H1 (cell line): Measurements from ENCODE around the gene OR52B6. TPM values are rescaled to one million over a fixed set of nuclear protein-coding genes. Genes with fewer than 3 reads are reported as not detected.

Experiments used
- CTCF ChIA-PET: fragments of 300-600 bp; sonication (Branson Sonifier 250); formaldehyde crosslinking; loops from one replicate; lab custom pipeline; 2021; ENCODE audit not compliant: partially characterized antibody; lab: Charles Lee
- POLR2A ChIA-PET: fragments of 300-600 bp; sonication (Branson Sonifier 250); formaldehyde crosslinking; loops from one replicate; lab custom pipeline; 2021; ENCODE audit warnings: inconsistent platforms; ENCODE audit not compliant: partially characterized antibody; lab: Charles Lee
- DNase-seq, 2 experiments: peaks; one replicate each; pipeline versions ENCODE4 v3.0.0 to v3.0.0-alpha.2; 2010 to 2022; ENCODE audit warnings: low spot score in 2 of 2, low read depth in 1 of 2, mixed read lengths in 1 of 2
- FAIRE-seq: peaks from 2 replicates; lab custom pipeline; 2011; peaks lifted over from hg19 to GRCh38; lab: Jason Lieb, UNC
- H2AFZ ChIP-seq: 2 replicates; pipeline ENCODE4 v1.8.1; 2012; ENCODE audit warnings: low read length, inconsistent platforms
- H2AK5ac ChIP-seq: 2 replicates; pipeline ENCODE4 v1.6.1; 2013; ENCODE audit warnings: low read depth, low read length
- H2BK120ac ChIP-seq: replicated peaks from 2 replicates; pipeline ENCODE3; 2013; ENCODE audit warnings: low read depth, low read length, inconsistent platforms
- H2BK12ac ChIP-seq: 2 replicates; pipeline ENCODE4 v1.6.1; 2013; ENCODE audit warnings: low read depth, low read length
- H2BK15ac ChIP-seq: 2 replicates; pipeline ENCODE4 v1.6.1; 2013; ENCODE audit warnings: low read length
- H2BK20ac ChIP-seq: 2 replicates; pipeline ENCODE4 v1.6.1; 2013; ENCODE audit warnings: low read length
- H2BK5ac ChIP-seq: 2 replicates; pipeline ENCODE4 v1.6.1; 2013; ENCODE audit warnings: low read depth, low read length
- H3K14ac ChIP-seq: 2 replicates; pipeline ENCODE4 v1.6.1; 2013; ENCODE audit warnings: inconsistent platforms; ENCODE audit not compliant: insufficient read length
- H3K18ac ChIP-seq: 2 replicates; pipeline ENCODE4 v1.6.1; 2013; ENCODE audit warnings: low read length; ENCODE audit errors: extremely low read depth
- H3K23ac ChIP-seq: 2 replicates; pipeline ENCODE4 v1.6.1; 2013; ENCODE audit warnings: inconsistent platforms; ENCODE audit not compliant: insufficient read length
- H3K23me2 ChIP-seq: 2 replicates; pipeline ENCODE4 v1.6.1; 2013; ENCODE audit warnings: low read depth, low read length
- H3K27ac ChIP-seq: 2 replicates; pipeline ENCODE4 v1.6.1; 2011; ENCODE audit warnings: low read depth, low read length, inconsistent platforms
- H3K27me3 ChIP-seq, 4 experiments: replicated peaks in 1 of 4; 1 replicate in 1 of 4; 2 replicates in 3 of 4; pipeline versions ENCODE4 v1.6.1 to v1.8.1; 2011 to 2013; ENCODE audit warnings: low read length in 3 of 4, mild to moderate bottlenecking in 3 of 4, inconsistent platforms in 2 of 4, mixed read lengths in 2 of 4, moderate library complexity in 1 of 4; ENCODE audit not compliant: control insufficient read depth in 3 of 4, insufficient read depth in 3 of 4; ENCODE audit errors: extremely low read depth in 1 of 4
- H3K36me3 ChIP-seq, 4 experiments: 2 replicates each; pipeline versions ENCODE4 v1.6.1 to v1.8.1; 2011 to 2013; ENCODE audit warnings: mild to moderate bottlenecking in 4 of 4, low read length in 3 of 4, moderate library complexity in 2 of 4, control low read depth in 1 of 4, inconsistent platforms in 1 of 4; ENCODE audit not compliant: insufficient read depth in 4 of 4, control insufficient read depth in 2 of 4
- H3K4ac ChIP-seq: replicated peaks from 2 replicates; pipeline ENCODE3; 2013; ENCODE audit warnings: low read length, low read depth, mixed read lengths, inconsistent platforms; ENCODE audit not compliant: insufficient read length
- H3K4me1 ChIP-seq, 4 experiments: replicated peaks in 1 of 4; 1 replicate in 1 of 4; 2 replicates in 3 of 4; pipeline versions ENCODE4 v1.6.1 to v1.8.1; 2011 to 2013; ENCODE audit warnings: low read length in 3 of 4, inconsistent platforms in 2 of 4, mixed read lengths in 1 of 4; ENCODE audit not compliant: insufficient read depth in 4 of 4, control insufficient read depth in 3 of 4
- H3K4me2 ChIP-seq, 2 experiments: 2 replicates each; pipeline versions ENCODE4 v1.6.1 to v1.8.1; 2011 to 2013; ENCODE audit warnings: low read depth in 2 of 2, low read length in 2 of 2, control low read depth in 1 of 2, inconsistent platforms in 1 of 2, mild to moderate bottlenecking in 1 of 2; ENCODE audit not compliant: insufficient read depth in 1 of 2
- H3K4me3 ChIP-seq, 4 experiments: fragments of 200-600, 300-600 bp in 1 of 4; sonication (generic), shearing (Covaris generic), sonication (Bioruptor Twin) in 1 of 4; 2 replicates each; pipeline versions ENCODE4 v1.5.1 to v1.8.1; 2011 to 2016; ENCODE audit warnings: low read length in 4 of 4, low read depth in 3 of 4, control low read depth in 2 of 4, inconsistent platforms in 2 of 4, mild to moderate bottlenecking in 2 of 4, mixed read lengths in 1 of 4, moderate library complexity in 1 of 4; ENCODE audit not compliant: insufficient read depth in 2 of 4; ENCODE audit errors: extremely low read depth in 1 of 4
- H3K56ac ChIP-seq: replicated peaks from 2 replicates; pipeline ENCODE3; 2013; ENCODE audit warnings: low read depth, mild to moderate bottlenecking, mixed read lengths, low read length, inconsistent platforms; ENCODE audit not compliant: insufficient read length
- H3K79me1 ChIP-seq: 2 replicates; pipeline ENCODE4 v1.6.1; 2013; ENCODE audit warnings: low read depth, low read length, control low read depth
- H3K79me2 ChIP-seq, 2 experiments: 2 replicates each; pipeline versions ENCODE4 v1.6.1 to v1.8.1; 2012 to 2013; ENCODE audit warnings: low read length in 2 of 2, mild to moderate bottlenecking in 2 of 2, inconsistent platforms in 1 of 2; ENCODE audit not compliant: insufficient read depth in 2 of 2, control insufficient read depth in 1 of 2
- H3K9ac ChIP-seq, 4 experiments: replicated peaks in 1 of 4; 1 replicate in 1 of 4; 2 replicates in 3 of 4; pipeline versions ENCODE4 v1.6.1 to v1.8.1; 2011 to 2013; ENCODE audit warnings: low read depth in 3 of 4, low read length in 3 of 4, control low read depth in 2 of 4, mild to moderate bottlenecking in 2 of 4, moderate library complexity in 2 of 4, inconsistent platforms in 1 of 4; ENCODE audit errors: extremely low read depth in 1 of 4
- H3K9me3 ChIP-seq, 2 experiments: 2 replicates each; pipeline versions ENCODE4 v1.6.1 to v1.8.1; 2012 to 2013; ENCODE audit warnings: mild to moderate bottlenecking in 2 of 2, moderate library complexity in 2 of 2, control low read depth in 1 of 2, inconsistent platforms in 1 of 2, low read depth in 1 of 2, low read length in 1 of 2, mixed read lengths in 1 of 2; ENCODE audit not compliant: insufficient read depth in 2 of 2
- H4K20me1 ChIP-seq, 2 experiments: replicated peaks in 1 of 2; 2 replicates each; pipeline versions ENCODE3 to v1.8.1; 2011 to 2013; ENCODE audit warnings: inconsistent platforms in 2 of 2, low read length in 2 of 2, mild to moderate bottlenecking in 1 of 2; ENCODE audit not compliant: insufficient read depth in 2 of 2, control insufficient read depth in 1 of 2
- H4K5ac ChIP-seq: 2 replicates; pipeline ENCODE4 v1.6.1; 2013; ENCODE audit warnings: low read length, low read depth, mixed read lengths, inconsistent platforms; ENCODE audit not compliant: insufficient read length
- H4K8ac ChIP-seq: 2 replicates; pipeline ENCODE4 v1.8.0; 2013; ENCODE audit warnings: mild to moderate bottlenecking, moderate library complexity, low read length, inconsistent platforms; ENCODE audit not compliant: insufficient read depth; ENCODE audit errors: extremely low read depth
- H4K91ac ChIP-seq: replicated peaks from 2 replicates; pipeline ENCODE3; 2013; ENCODE audit warnings: low read length, mixed read lengths, inconsistent platforms; ENCODE audit not compliant: insufficient read length
- CBX5 ChIP-seq: fragments of 300-800, 300-1000 bp; sonication (generic); IDR thresholded peaks from 2 replicates; pipeline ENCODE4 v1.7.1; 2016; ENCODE audit warnings: antibody characterized with exemption, low read length, low read depth
- WGBS, 2 experiments: shearing (Covaris generic) in 1 of 2; methylation state at CpG; one replicate each; pipeline versions ENCODE4 v1.1.6 to v1.1.7; 2013 to 2015; ENCODE audit warnings: low lambda C conversion rate in 2 of 2, mixed read lengths in 2 of 2, inconsistent platforms in 1 of 2, low coverage in 1 of 2, missing lambda C conversion rate in 1 of 2; ENCODE audit not compliant: insufficient replicate concordance in 2 of 2, insufficient coverage in 1 of 2, insufficient read length in 1 of 2; ENCODE audit errors: extremely low coverage in 1 of 2, missing lambda C conversion rate in 1 of 2; 5-methylcytosine and 5-hydroxymethylcytosine counted together
- polyA plus RNA-seq, 7 experiments: library from polyadenylated mRNA; depleted of rRNA in 3 of 7; stranded (reverse) in 5 of 7; unstranded in 2 of 7; fragments of >200 nt in 5 of 7; fragments of 200-250 nt in 2 of 7; gene quantifications; 1 replicate in 5 of 7; 2 replicates in 1 of 7; 4 replicates in 1 of 7; pipeline versions ENCODE4 v1.2.1 to v1.2.3, GENCODE V29; 2011 to 2013; ENCODE audit warnings: missing spikeins in 2 of 7, mixed read lengths in 2 of 7
- total RNA-seq: library from RNA; stranded (reverse); fragmentation: NEBNext Ultra II Directional; extraction: Animal tissue kit (Norgen Biotek cat#: 25700); gene quantifications from 2 replicates; pipeline ENCODE4 v1.2.1, GENCODE V29; 2021

Gene OR52B6
- total and polyA plus RNA-seq, 2 of the 8 experiments (the other 6 are each of a cell fraction or from before 2014, with no cell fraction given) = not detected

DNA sequence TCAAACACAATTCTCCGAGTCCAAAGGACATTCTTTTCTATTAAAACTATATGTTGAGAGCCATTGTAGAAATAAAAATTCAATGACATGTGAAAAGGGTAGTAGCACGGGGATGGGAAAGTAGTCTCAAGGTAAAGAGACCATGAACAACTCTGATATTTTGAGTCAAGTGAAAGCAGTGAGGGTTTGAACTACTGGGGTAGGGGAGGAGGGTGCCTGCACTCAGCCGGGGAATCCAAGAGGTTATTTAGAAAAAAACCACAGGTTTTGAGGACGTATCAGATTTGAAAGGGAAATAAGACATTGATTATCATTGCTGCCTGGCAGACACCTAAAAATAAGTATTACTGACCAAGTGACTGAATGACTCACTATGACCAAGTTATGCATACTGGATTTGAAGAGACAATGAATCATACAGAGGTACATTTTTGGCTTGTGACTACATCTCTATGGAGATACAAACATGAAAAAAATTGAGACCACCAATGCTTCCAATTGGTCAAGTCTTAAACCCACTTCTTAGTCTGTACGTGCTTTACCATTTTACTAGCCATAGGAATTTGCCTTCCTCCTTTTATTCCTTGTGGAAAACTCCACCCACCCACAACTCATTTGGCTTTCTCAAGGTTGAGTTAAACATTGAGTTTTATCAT is 30.1 kb upstream of the OR52B6 start:
- H4K91ac ChIP-seq = no peak overlapping the region
- no peak for DNase-seq
- no peaks in the 10 kb centered on the region for H3K27me3 ChIP-seq
- no peaks in the 10 kb centered on the region for H3K9me3 ChIP-seq
- H3K18ac ChIP-seq = no peak overlapping the region
- H2BK5ac ChIP-seq = no peak overlapping the region
- no peak overlapping the region for H3K4me2 ChIP-seq
- no peak overlapping the region for H3K9ac ChIP-seq
- H3K79me2 ChIP-seq = no peaks in the 10 kb centered on the region
- 89% methylated on average over 5 of the region's 5 CpGs; no CpG with 5 or more reads in 1 of the 2 experiments for WGBS, 2 experiments
- no peak for TF ChIP-seq CBX5
- no peak overlapping the region for H2AK5ac ChIP-seq
- H3K4me1 ChIP-seq = no peaks in the 10 kb centered on the region
- H2BK15ac ChIP-seq = no peak overlapping the region
- no peak overlapping the region for H3K23ac ChIP-seq
- no peak overlapping the region for H3K56ac ChIP-seq
- H3K27ac ChIP-seq = no peak overlapping the region
- no peak overlapping the region for H2BK20ac ChIP-seq
- no peak overlapping the region for H2BK120ac ChIP-seq
- H3K4me3 ChIP-seq = no peak overlapping the region
- H3K14ac ChIP-seq = no peak overlapping the region
- no peaks in the 10 kb centered on the region for H4K20me1 ChIP-seq
- no peaks in the 10 kb centered on the region for H3K36me3 ChIP-seq
- no peaks in the 10 kb centered on the region for H3K23me2 ChIP-seq
- FAIRE-seq = no peak
- ChIA-PET POLR2A (no interaction called here), CTCF (no interaction called here)
- H3K79me1 ChIP-seq = no peaks in the 10 kb centered on the region
- no peak overlapping the region for H3K4ac ChIP-seq
- H2BK12ac ChIP-seq = no peak overlapping the region
- no peak overlapping the region for H4K8ac ChIP-seq
- no peak overlapping the region for H4K5ac ChIP-seq
- no peak overlapping the region for H2AFZ ChIP-seq
